HepG2 (cell line): Measurements from ENCODE around the gene SSBP2.

Source experiments
- ARID2 ChIP-seq: sonication (generic); formaldehyde crosslinking; IDR thresholded peaks from 2 replicates; pipeline ENCODE4 v1.8.1; 2022; ENCODE audit warnings: mild to moderate bottlenecking, missing genetic modification reagents, borderline replicate concordance
- ARNT2 ChIP-seq: sonication (generic); formaldehyde crosslinking; IDR thresholded peaks from 2 replicates; pipeline ENCODE4 v1.8.0; 2022; ENCODE audit warnings: mild to moderate bottlenecking, low read depth, missing genetic modification reagents, moderate library complexity
- CTCF ChIP-seq: sonication (generic); formaldehyde crosslinking; IDR thresholded peaks from 2 replicates; pipeline ENCODE4 v1.5.0; 2020; ENCODE audit warnings: mild to moderate bottlenecking, missing genetic modification reagents, moderate library complexity
- DPF2 ChIP-seq: sonication (generic); formaldehyde crosslinking; IDR thresholded peaks from 2 replicates; pipeline ENCODE4 v1.4.0; 2020; ENCODE audit warnings: mild to moderate bottlenecking, low read depth, missing genetic modification reagents, borderline replicate concordance
- HNRNPH1 ChIP-seq: fragments of 200-400 bp; formaldehyde crosslinking; optimal IDR thresholded peaks from 2 replicates; pipeline ENCODE3; 2017; ENCODE audit warnings: mild to moderate bottlenecking, low read depth, low read length
- KIAA2018 ChIP-seq: sonication (generic); formaldehyde crosslinking; IDR thresholded peaks from 2 replicates; pipeline ENCODE4 v1.5.0; 2020; ENCODE audit warnings: mild to moderate bottlenecking, missing genetic modification reagents, borderline replicate concordance
- SALL2 ChIP-seq: sonication (generic); formaldehyde crosslinking; IDR thresholded peaks from 2 replicates; pipeline ENCODE4 v1.8.1; 2023; ENCODE audit warnings: mild to moderate bottlenecking, missing genetic modification reagents, inconsistent platforms
- SIN3A ChIP-seq: IDR thresholded peaks from 2 replicates; pipeline ENCODE4 v1.6.1; 2011; ENCODE audit warnings: low read depth, mild to moderate bottlenecking, control low read depth, low read length, borderline replicate concordance
- TAF1 ChIP-seq: sonication (generic); formaldehyde crosslinking; IDR thresholded peaks from 2 replicates; pipeline ENCODE4 v1.4.0; 2020; ENCODE audit warnings: missing genetic modification reagents
- TRIM24 ChIP-seq: sonication (generic); formaldehyde crosslinking; IDR thresholded peaks from 2 replicates; pipeline ENCODE4 v1.8.0; 2022; ENCODE audit warnings: mild to moderate bottlenecking, missing genetic modification reagents
- ZNF337 ChIP-seq: sonication (generic); formaldehyde crosslinking; IDR thresholded peaks from 2 replicates; pipeline ENCODE4 v1.5.1; 2020; ENCODE audit warnings: missing genetic modification reagents, low read depth, mild to moderate bottlenecking, borderline replicate concordance
- ZNF354B ChIP-seq: sonication (generic); formaldehyde crosslinking; IDR thresholded peaks from 2 replicates; pipeline ENCODE4 v1.8.0; 2022; ENCODE audit warnings: mild to moderate bottlenecking, missing genetic modification reagents
- ZNF468 ChIP-seq: sonication (generic); formaldehyde crosslinking; IDR thresholded peaks from 2 replicates; pipeline ENCODE4 v1.8.0; 2022; ENCODE audit warnings: mild to moderate bottlenecking, moderate library complexity, missing genetic modification reagents
- ZNF713 ChIP-seq: sonication (generic); formaldehyde crosslinking; IDR thresholded peaks from 2 replicates; pipeline ENCODE4 v1.4.0; 2020; ENCODE audit warnings: mild to moderate bottlenecking, missing genetic modification reagents

DNA sequence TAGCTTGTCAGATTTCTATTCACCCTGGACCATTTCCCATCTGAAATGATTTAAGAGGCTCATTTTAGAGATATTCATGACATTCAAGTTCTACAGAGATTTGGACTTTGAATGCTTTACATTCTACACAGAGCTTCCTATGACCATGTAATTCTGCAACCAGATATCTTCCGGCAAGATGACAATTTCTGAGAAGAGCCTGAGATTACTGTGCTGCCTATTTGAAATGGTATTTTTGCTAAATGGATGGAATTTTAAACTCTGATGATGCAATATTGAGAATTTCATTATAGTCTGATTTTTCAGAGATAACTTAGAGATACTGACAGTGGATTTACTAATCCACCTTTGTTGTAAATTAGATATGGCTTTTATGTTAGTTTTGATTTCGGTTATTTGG, 341.0 kb downstream of the SSBP2 start:
- no peak for TF ChIP-seq TAF1 (CRISPR knock-in tag)
- no peak for TF ChIP-seq SALL2 (CRISPR knock-in tag)
- TF ChIP-seq ZNF713 (CRISPR knock-in tag), result no peak
- no peak for TF ChIP-seq SIN3A
- no peak for TF ChIP-seq CTCF (CRISPR knock-in tag)
- no peak for TF ChIP-seq TRIM24 (CRISPR knock-in tag)
- no peak for TF ChIP-seq ARID2 (CRISPR knock-in tag)
- TF ChIP-seq ZNF468 (CRISPR knock-in tag), result no peak
- no peak for TF ChIP-seq KIAA2018 (CRISPR knock-in tag)
- no peak for TF ChIP-seq ZNF337 (CRISPR knock-in tag)
- no peak for TF ChIP-seq ARNT2 (CRISPR knock-in tag)
- TF ChIP-seq DPF2, result no peak
- no peak for TF ChIP-seq HNRNPH1
- TF ChIP-seq ZNF354B (CRISPR knock-in tag), result no peak
